Activated T-cell treated with anti-CD3 and anti-CD28 coated beads, Interleukin-2, amount 50 U/mL, for 48 hours (primary cell): Measurements from ENCODE around the gene DCUN1D4.
"Not testable (repeated sequence)": the region's sequence is repeated elsewhere in the genome, so short reads cannot be mapped to it uniquely, and the experiment has no call there.

Experiments used
- DNase-seq, 2 experiments: peaks; one replicate each; pipeline ENCODE4 v3.0.0-alpha.2; 2020

The DCUN1D4 gene

GRCh38 chr4:51855270-51855669 lies 12.3 kb downstream of the DCUN1D4 start:
- DNase-seq = no peak

GRCh38 chr4:51855751-51856150 lies 12.8 kb downstream of the DCUN1D4 start:
- DNase-seq = no peak

GRCh38 chr4:51858605-51859202 lies 15.8 kb downstream of the DCUN1D4 start:
- no peak for DNase-seq

- no peak for DNase-seq
These were observed 16.6 kb downstream of the DCUN1D4 start for GRCh38 chr4:51859476-51860031.

GRCh38 chr4:51862199-51862598 lies 19.2 kb downstream of the DCUN1D4 start:
- no peak for DNase-seq

GRCh38 chr4:51862781-51863180 lies 19.8 kb downstream of the DCUN1D4 start:
- no peak for DNase-seq

- DNase-seq = no peak
These were observed 22.8 kb downstream of the DCUN1D4 start for GRCh38 chr4:51865717-51866116.

GRCh38 chr4:51866835-51867234 lies 23.9 kb downstream of the DCUN1D4 start:
- no peak for DNase-seq

GRCh38 chr4:51867689-51868448 lies 24.9 kb downstream of the DCUN1D4 start:
- DNase-seq = no peak

GRCh38 chr4:51868449-51868847 lies 25.5 kb downstream of the DCUN1D4 start:
- DNase-seq = no peak

GRCh38 chr4:51870441-51871188 lies 27.7 kb downstream of the DCUN1D4 start:
- DNase-seq = no peak

GRCh38 chr4:51872283-51872997 lies 29.5 kb downstream of the DCUN1D4 start:
- no peak for DNase-seq

- no peak for DNase-seq
These were observed 31.6 kb downstream of the DCUN1D4 start for GRCh38 chr4:51874551-51874950.

- no peak for DNase-seq
These were observed 35.5 kb downstream of the DCUN1D4 start for GRCh38 chr4:51878431-51878830.

GRCh38 chr4:51880016-51880915 lies 37.3 kb downstream of the DCUN1D4 start:
- DNase-seq = no peak

GRCh38 chr4:51884055-51884454 lies 41.1 kb downstream of the DCUN1D4 start:
- DNase-seq = no peak

- no peak for DNase-seq
These were observed 41.7 kb downstream of the DCUN1D4 start for GRCh38 chr4:51884606-51885005.

- no peak for DNase-seq
These were observed 42.4 kb downstream of the DCUN1D4 start for GRCh38 chr4:51885363-51885762.

GRCh38 chr4:51890760-51891159 lies 47.8 kb downstream of the DCUN1D4 start:
- DNase-seq = no peak

GRCh38 chr4:51893402-51893801 lies 50.4 kb downstream of the DCUN1D4 start:
- not testable (repeated sequence) for DNase-seq

- no peak for DNase-seq
These were observed 51.2 kb downstream of the DCUN1D4 start for GRCh38 chr4:51894059-51894645.
